Measurements from ENCODE around the gene SSNA1. TPM values are rescaled to one million over a fixed set of nuclear protein-coding genes. Genes with fewer than 3 reads are reported as not detected.
A peak's percentile ranks its signal among the peaks of the same experiment; 100 is the strongest.

The SSNA1 gene
- total RNA-seq, 2 donors from 2014 or later: 78.3 to 91.4 TPM

DNA sequence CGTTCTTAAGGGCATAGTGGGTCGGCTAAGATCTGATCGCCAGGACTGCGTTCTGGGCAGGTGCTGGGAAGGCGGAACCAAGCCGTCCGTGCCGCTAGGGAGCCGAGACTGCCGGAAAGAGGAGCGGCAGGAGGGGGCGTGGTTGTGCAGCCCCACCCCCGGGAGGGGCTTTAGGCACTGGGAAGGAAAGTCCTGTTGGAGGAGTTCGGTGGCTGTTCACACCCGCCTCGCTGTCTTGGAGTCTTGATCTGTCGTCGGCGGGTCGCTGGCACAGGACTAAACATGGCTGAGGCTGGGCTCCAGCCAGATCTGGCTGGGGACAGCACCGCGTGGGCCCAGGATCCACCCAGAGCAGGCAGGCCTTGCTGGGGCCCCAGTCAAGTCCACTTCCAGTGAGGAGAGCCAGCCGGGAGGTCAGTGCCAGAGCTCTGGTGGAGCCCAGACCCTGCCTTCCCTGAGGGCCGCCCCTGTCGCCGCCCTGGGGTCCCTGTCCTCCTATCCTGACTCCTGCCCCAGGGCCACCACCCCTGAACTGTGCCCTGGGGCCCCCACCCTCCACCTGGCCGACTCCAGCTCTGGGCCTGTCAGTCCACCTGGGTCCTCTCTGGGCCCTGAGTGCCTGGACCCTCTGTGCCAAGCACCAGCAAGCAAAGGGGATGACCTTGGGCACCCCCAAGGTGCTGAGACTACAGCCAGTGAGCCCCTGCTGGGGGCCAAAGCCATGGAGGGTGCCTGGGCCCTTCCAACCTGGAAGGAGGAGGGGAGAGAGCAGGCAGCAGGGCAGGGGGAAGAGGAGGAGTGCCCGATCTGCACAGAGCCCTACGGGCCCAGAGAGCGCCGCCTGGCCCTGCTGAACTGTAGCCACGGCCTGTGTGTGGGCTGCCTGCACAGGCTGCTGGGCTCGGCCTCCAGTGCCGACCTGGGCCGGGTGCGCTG lies 29.1 kb downstream of the SSNA1 start:
- H3K36me3 Mint-ChIP-seq: no peaks in the 10 kb centered on the region
- no peak overlapping the region for H3K27ac Mint-ChIP-seq
- H3K27me3 Mint-ChIP-seq: no peaks in the 10 kb centered on the region

DNA sequence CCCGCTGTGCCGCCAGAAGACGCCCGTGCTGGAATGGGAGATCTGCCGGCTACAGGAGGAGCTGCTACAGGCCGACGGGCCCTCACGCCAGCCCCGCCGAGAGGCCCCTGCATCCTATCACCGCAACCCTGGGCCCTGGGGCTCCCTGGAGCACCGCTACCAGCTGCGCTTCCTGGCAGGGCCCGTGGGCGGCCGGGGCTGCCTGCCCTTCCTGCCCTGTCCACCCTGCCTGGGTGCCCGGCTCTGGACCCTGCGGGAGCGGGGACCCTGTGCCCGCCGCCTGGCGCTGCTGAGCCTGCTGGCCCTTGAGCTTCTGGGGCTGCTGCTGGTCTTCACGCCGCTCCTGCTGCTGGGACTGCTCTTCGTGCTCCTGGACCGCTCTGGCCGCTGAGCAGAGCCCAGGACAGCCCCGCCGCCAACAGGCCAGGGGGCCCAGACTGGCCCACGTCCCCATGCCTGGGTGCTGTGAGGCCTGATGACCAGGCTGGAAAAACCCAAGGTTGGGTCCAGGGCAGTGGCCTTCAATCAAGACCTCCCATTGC lies 29.8 kb downstream of the SSNA1 start:
- no peak overlapping the region for H3K27ac Mint-ChIP-seq
- H3K9me3 Mint-ChIP-seq: no peaks in the 10 kb centered on the region
- H3K4me1 Mint-ChIP-seq (ENCODE audit: low read depth in 2 of 2): peaks cover 0 to 3% of the 10 kb centered on the region in 2 donors
- no peaks in the 10 kb centered on the region for H3K36me3 Mint-ChIP-seq
- no peaks in the 10 kb centered on the region for H3K27me3 Mint-ChIP-seq
- DNase-seq (ENCODE audit: low spot score): no peak
- H3K4me3 Mint-ChIP-seq: no peak overlapping the region
- no peak for ATAC-seq

More for the DNA sequence above, 29.1 kb downstream of the SSNA1 start:
- no peak for DNase-seq (ENCODE audit: low spot score)
- Mint-ChIP-seq H3K9me3 (no peaks in the 10 kb centered on the region), H3K4me3 (no peak overlapping the region), H3K4me1 (ENCODE audit: low read depth in 2 of 2) (no peaks in the 10 kb centered on the region)
- ATAC-seq: no peak

DNA sequence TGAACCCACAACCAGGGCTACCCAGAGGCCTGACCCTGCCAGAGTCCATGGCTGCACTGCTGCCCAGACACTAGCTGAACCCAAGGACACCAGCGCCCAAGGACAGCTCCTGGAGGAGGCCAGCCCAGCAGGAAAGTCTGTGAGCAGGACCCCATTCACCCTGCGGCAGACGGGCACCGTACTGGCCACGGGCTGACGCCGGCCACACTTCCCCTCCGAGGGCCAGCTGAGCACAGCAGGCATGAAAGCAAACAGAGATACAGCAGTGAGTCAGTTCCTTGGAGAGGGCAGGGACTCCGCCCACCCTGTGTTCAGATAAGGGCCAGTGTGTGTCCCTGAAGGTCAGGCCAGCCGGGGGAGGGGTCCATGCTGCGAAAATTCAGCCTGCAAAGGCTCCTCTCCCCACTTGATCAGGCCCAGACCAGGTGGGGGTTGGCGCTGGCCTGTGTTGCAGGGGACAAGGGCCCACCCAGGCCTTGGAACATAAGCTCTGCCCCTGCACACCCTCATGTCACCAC lies 30.3 kb downstream of the SSNA1 start:
- Mint-ChIP-seq H3K9me3 (no peaks in the 10 kb centered on the region), H3K36me3 (no peaks in the 10 kb centered on the region), H3K27ac (no peak overlapping the region), H3K4me1 (ENCODE audit: low read depth in 2 of 2) (peaks cover 0 to 3% of the 10 kb centered on the region in 2 donors), H3K27me3 (no peaks in the 10 kb centered on the region), H3K4me3 (no peak overlapping the region)
- no peak for DNase-seq (ENCODE audit: low spot score)
- no peak for ATAC-seq

DNA sequence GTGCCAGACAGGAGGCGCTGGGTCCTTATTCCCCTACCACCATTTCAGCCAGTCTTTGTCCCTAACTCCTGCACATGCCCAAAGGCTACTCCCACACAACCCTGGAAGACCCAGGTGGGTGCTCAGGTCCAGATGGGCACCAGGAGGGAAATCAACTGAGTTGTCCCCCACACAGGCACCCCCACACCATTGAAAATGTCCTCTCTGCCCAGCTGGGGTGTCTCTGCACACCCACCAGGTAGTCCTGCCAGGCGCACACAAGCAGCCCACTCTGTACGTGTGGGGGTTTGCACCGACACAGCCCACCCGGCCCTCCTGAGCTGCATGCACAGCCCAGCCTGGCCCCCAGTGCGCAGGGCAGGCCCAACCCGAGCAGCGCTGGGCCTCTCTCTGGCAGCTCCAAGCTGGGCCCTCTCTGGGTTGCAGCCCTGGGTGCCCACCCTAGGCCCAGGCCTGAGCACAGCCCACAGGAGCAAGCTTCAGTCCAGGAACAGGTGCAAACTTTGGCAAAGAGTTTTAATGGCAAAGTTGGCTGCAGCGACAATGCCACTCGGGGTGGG lies 31.4 kb downstream of the SSNA1 start:
- peaks cover 0 to 3% of the 10 kb centered on the region in 2 donors for H3K4me1 Mint-ChIP-seq (ENCODE audit: low read depth in 2 of 2)
- H3K9me3 Mint-ChIP-seq: no peaks in the 10 kb centered on the region
- no peak for ATAC-seq
- H3K27me3 Mint-ChIP-seq: no peaks in the 10 kb centered on the region
- no peak for DNase-seq (ENCODE audit: low spot score)
- no peaks in the 10 kb centered on the region for H3K36me3 Mint-ChIP-seq
- H3K4me3 Mint-ChIP-seq: no peak overlapping the region
- H3K27ac Mint-ChIP-seq: no peak overlapping the region

DNA sequence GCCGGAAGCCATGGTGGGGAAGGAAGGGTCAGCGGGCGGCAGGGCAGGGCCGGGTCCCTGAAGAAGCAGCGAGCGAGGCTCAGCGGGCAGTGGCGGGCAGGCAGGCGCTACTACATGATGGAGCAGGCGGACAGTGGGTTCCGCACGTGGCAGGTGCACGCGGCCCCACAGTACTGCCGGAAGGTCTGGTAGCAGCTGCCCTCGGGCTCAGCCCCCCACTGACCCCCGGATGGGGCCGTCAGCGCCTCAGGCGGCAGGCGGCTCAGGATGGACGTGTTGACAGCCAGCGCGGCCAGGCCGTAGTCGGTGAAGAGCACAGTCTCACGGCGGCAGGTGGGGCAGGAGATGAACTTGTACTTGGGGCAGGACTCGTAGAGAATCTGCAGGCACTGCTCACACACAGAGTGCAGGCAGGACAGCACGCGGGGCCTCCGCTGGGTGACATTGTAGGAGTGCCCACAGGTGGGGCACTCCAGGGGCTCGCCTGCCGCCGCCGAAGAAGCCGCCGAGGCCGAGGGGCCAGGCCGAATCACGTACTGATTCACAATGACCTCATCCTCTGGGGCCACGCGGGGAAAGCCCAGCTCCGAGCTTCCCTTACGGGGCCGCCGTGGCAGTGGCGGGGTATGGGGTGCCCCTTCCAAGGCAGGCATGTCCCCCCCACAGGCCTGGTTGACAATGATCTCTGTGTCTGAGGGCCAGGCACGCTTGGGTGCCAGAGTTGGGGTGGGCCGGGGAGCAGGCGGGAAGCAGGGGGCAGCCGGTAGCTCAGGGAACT lies 32.0 kb downstream of the SSNA1 start:
- no peaks in the 10 kb centered on the region for H3K27me3 Mint-ChIP-seq
- no peak for DNase-seq (ENCODE audit: low spot score)
- H3K4me1 Mint-ChIP-seq (ENCODE audit: low read depth in 2 of 2): peaks cover 0 to 3% of the 10 kb centered on the region in 2 donors
- ATAC-seq: no peak
- no peaks in the 10 kb centered on the region for H3K36me3 Mint-ChIP-seq
- no peak overlapping the region for H3K4me3 Mint-ChIP-seq
- H3K9me3 Mint-ChIP-seq: no peaks in the 10 kb centered on the region
- no peak overlapping the region for H3K27ac Mint-ChIP-seq

DNA sequence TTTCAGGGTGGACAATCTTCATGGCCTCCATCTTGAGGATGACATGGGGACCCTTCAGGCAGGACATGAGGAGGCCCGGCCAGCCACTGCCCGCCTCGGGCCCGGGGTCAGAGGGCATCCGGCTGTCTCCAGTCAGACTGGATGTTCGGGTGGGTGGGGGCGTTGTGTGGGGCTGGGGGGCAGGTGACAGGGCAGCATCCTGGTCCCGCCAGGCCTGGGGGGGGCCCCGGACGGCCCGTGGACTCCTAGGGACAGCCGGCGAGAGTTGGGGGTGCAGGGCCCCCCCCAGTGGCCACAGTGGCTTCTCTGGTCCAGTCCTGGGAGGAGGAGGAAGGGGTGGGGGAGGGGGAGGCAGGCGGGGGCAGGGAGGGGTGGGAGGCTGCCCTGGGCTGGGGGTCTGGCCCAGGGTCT lies 32.6 kb downstream of the SSNA1 start:
- H3K4me1 Mint-ChIP-seq (ENCODE audit: low read depth in 2 of 2): peaks cover 0 to 3% of the 10 kb centered on the region in 2 donors

DNA sequence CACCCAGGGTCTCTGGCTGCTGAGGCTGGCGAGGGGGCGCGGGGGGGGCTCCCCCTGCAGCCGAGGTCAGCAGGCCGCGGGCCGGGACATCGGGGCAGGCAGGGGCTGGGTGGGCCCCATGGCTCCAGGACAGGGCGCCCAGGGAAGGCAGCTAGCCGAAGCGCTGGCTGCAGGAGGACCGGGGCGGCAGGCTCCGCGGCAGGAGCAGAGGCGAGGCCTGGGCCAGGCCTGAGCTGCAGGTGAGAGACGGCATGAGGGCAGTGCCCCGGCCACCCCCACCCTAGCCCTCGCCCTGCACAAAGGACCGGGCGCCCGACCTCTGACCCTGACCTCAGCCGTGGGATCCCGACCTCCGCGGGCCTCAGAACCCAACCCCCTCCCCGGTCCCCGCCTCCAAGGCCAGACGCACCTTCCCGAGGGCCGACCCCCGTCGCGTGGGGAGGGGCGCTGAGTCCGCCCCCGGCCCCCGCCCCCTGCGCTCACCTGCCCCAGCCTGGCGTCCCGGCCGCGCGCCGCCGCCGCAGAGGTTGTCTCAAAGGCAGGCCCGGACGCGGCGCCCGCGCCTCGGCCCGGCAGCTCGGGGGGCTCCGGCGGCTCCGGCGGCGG lies 33.1 kb downstream of the SSNA1 start:
- no peak overlapping the region for H3K4me3 Mint-ChIP-seq
- DNase-seq (ENCODE audit: low spot score): no peak
- no peaks in the 10 kb centered on the region for H3K9me3 Mint-ChIP-seq
- H3K27ac Mint-ChIP-seq: no peak overlapping the region
- no peaks in the 10 kb centered on the region for H3K36me3 Mint-ChIP-seq
- H3K4me1 Mint-ChIP-seq (ENCODE audit: low read depth in 2 of 2): peaks cover 0 to 3% of the 10 kb centered on the region in 2 donors
- no peaks in the 10 kb centered on the region for H3K27me3 Mint-ChIP-seq
- no peak for ATAC-seq

More for the DNA sequence above, 32.6 kb downstream of the SSNA1 start:
- no peaks in the 10 kb centered on the region for H3K9me3 Mint-ChIP-seq
- H3K4me3 Mint-ChIP-seq: no peak overlapping the region
- H3K36me3 Mint-ChIP-seq: no peaks in the 10 kb centered on the region
- ATAC-seq (no peak), DNase-seq (ENCODE audit: low spot score) (no peak)
- no peak overlapping the region for H3K27ac Mint-ChIP-seq
- no peaks in the 10 kb centered on the region for H3K27me3 Mint-ChIP-seq

DNA sequence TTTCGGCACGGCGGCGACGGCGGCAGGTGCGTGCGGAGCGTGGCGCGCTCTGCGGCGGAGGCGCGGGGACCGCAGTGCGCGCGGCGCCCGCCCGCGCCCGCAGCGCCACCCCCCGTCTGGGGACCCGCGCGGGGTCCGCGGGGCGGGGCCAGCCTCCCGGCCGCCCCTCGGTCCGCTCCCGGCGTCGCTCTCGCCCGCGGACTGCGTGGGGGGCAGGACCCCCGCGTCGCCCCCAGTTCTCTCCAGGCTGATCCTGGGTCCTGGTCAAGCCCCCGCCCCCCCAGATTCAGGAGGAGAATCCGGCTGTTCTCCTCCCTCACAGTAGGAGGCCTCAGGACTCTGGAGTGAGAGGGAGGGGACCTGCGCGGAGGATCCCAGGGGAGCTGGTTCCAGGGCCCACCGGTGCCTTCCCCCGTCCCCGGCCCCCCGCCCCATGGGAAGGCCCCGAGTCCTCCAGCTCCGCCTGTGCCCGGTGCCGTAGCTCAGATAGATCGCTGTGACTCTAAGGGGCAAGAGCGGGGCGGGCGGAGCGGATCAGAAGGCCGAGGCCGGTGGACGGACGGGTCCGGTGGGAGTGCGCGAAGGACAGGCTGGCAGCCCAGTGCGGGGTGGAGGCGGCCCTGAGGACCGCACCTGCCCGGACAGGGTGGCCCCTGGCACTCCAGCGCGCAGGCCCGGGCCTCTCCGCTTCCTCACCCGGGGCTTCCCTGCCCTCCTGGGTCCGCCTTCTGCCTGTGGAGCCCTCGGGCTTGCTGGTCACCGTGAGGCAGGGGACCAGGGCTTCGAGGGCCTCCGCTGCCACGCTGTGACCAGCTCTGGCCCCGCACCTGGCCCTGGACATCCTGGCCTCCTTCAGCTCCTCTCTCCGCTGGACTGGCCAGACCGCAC lies 34.0 kb downstream of the SSNA1 start, which contains the start of gene RNF208:
TSS of gene RNF208 (minus strand) at position 51 of the 888 bp plus-strand sequence. CDS start 1,028 bp downstream, outside the sequence.
- Mint-ChIP-seq H3K9me3 (no peaks in the 10 kb centered on the region), H3K4me3 (peak within 1 kb of the TSS; percentile 75), H3K27ac (peak within 1 kb of the TSS; percentile 21 to 71), H3K4me1 (ENCODE audit: low read depth in 2 of 2) (peaks cover under 1 to 3% of the 10 kb centered on the region in 2 donors), H3K36me3 (no peaks in the 10 kb centered on the region), H3K27me3 (peaks cover 0 to 2% of the 10 kb centered on the region in 2 donors)
- ATAC-seq (no peak), DNase-seq (ENCODE audit: low spot score) (no peak)

DNA sequence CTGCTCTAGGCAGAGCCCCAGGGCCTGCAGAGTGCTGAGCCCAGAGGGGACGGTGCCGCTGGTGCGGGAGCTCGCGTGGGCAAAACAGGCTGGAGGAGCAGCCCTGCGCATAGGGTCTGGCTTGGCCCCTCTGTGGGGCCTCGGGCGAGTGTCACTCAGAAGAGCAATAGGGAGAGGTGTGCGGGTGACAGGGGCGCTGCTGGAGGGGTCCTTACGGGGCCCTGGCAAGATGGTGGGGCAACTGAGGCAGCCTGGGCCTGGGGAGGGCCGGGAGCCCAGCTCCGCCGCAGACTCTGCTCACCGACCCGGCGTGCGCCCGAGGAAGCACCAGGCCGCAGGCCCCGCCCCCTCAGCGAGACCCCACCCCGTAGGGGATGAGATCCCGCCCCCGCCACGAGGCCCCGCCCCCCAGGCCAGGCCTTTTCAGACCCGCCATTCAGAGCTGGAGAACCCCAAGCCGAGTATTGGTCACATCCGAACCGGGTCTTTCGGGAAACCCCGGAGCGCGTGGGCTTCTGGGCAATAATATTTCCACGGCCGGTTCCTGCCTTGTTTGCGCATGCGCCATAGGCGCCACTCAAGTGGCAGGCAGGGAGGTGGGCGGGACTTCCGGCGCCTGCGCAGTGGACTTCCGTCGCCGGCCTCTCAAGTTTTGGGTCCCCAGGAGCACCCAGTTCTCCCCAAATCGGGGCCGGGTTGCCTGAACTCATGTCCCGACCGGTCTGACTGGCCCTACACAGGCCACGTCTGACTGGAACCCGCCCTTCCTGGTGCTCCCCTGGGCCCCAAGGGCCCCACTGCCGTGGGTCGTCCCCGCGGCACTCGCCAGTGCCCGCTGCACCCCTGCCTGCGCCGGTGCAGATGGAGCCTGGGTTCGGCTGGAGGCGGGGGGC lies 34.8 kb downstream of the SSNA1 start:
- ATAC-seq: peak; percentile 96 to 97
- DNase-seq (ENCODE audit: low spot score): peak; percentile 99
- peaks cover 3 to 7% of the 10 kb centered on the region in 2 donors for H3K27me3 Mint-ChIP-seq
- peaks cover 5 to 6% of the 10 kb centered on the region in 2 donors for H3K4me1 Mint-ChIP-seq (ENCODE audit: low read depth in 2 of 2)
- H3K36me3 Mint-ChIP-seq: no peaks in the 10 kb centered on the region
- H3K9me3 Mint-ChIP-seq: no peaks in the 10 kb centered on the region
- peak overlapping the region; percentile 21 to 71 for H3K27ac Mint-ChIP-seq
- peak overlapping the region; percentile 75 for H3K4me3 Mint-ChIP-seq

DNA sequence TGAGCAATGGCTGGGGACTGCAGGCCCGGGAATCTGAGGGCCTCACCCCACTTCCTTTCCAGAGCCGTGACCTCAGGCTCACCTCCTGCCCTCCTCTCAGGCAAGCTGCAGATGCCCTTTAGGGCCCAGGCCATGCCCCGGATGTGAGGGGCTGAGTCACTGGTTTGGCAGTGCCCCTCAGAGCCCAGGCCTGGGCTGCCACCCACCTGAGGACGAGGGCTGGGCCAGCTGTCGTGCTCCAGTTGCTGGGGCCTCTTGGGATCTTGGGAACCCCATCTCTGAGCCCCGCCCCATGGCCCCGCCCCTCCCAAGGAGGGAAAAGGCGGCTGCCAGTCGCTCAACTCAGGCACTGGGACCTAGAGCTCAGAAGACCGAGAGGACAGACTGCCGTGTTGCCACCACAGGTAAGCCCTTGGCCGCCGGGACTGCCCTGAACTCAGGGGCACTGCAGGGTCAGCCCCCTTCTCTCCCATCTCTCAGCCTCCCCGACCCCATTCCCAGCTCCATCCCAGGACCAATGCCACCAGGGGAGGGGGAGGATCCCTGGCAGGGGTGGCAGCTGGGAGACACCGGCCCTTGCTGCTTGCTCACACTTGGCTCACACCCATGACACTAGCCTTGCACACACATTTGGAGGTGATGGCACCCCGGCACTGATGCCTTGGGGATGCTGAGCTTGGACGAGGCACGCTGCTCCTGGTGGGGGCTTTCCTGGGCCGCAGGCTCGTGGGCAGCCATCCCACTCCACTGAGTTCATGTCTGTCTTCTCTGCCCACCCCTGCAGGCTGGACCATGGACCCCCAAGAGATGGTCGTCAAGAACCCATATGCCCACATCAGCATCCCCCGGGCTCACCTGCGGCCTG lies 36.6 kb downstream of the SSNA1 start, which contains the start of gene CYSRT1:
TSS of gene CYSRT1 (plus strand) at position 345 of the 865 bp plus-strand sequence. CDS start at position 793, 448 bp downstream.
- peaks cover 3 to 7% of the 10 kb centered on the region in 2 donors for H3K27me3 Mint-ChIP-seq
- H3K36me3 Mint-ChIP-seq: no peaks in the 10 kb centered on the region
- ATAC-seq (no peak), DNase-seq (ENCODE audit: low spot score) (no peak)
- no peaks in the 10 kb centered on the region for H3K9me3 Mint-ChIP-seq
- no peak within 1 kb of the TSS for H3K27ac Mint-ChIP-seq
- H3K4me1 Mint-ChIP-seq (ENCODE audit: low read depth in 2 of 2): peaks cover 5 to 6% of the 10 kb centered on the region in 2 donors
- peak within 1 kb of the TSS; percentile 75 for H3K4me3 Mint-ChIP-seq

All from natural killer cell treated with Interleukin-12 subunit alpha and Interleukin-12 subunit beta and Interleukin-15 and Interleukin-18, amount 100 ng/mL, for 72 hours (primary cell).